Sigmoid colon (tissue), 4 donors: Measurements from ENCODE around the gene IGIP.

Source experiments
- EP300 ChIP-seq, 4 donors: sonication (generic); formaldehyde crosslinking; IDR thresholded peaks; one replicate each; pipeline ENCODE4 v1.6.1; 2017; ENCODE audit warnings: antibody characterized with exemption in 4 of 4
- POLR2A ChIP-seq, 2 donors: fragments of 450-650 bp; IDR thresholded peaks; one replicate each; pipeline ENCODE4 v1.6.1; 2016; ENCODE audit warnings: antibody characterized with exemption in 2 of 2, mild to moderate bottlenecking in 2 of 2, moderate library complexity in 2 of 2
- TF ChIP-seq, protein P1 (sequence below), 4 experiments: fragments of 450-650 bp in 3 of 4; fragments of 200-600 bp in 1 of 4; IDR thresholded peaks; one replicate each; pipeline ENCODE4 v1.5.1; 2016 to 2019; ENCODE audit warnings: antibody characterized with exemption in 4 of 4, mild to moderate bottlenecking in 3 of 4, moderate library complexity in 2 of 4

DNA sequence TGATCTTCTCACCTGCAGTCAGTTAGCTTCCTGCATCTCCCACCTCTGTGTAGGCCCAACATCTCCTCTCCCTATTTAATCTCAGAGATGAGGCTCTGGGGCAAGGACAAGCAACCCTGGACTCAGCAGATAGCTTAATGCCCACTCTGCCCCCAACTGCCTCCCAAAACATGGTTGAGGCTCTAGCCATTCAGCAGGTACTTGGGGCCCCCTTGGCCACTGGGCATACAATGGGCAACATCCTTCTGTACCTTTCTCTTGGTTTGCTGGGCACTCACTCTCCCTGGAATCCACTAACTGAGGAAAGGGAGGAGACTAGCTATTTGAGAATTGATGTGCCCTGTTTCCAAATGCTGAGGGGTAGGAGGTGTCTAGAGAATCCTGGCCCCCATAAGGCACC lies 9.4 kb downstream of the IGIP start:
- TF ChIP-seq POLR2A (IDR thresholded peaks at IDR 0.05) (no peak), EP300 (IDR thresholded peaks at IDR 0.05) (no peak)
- TF ChIP-seq, protein P1, sequence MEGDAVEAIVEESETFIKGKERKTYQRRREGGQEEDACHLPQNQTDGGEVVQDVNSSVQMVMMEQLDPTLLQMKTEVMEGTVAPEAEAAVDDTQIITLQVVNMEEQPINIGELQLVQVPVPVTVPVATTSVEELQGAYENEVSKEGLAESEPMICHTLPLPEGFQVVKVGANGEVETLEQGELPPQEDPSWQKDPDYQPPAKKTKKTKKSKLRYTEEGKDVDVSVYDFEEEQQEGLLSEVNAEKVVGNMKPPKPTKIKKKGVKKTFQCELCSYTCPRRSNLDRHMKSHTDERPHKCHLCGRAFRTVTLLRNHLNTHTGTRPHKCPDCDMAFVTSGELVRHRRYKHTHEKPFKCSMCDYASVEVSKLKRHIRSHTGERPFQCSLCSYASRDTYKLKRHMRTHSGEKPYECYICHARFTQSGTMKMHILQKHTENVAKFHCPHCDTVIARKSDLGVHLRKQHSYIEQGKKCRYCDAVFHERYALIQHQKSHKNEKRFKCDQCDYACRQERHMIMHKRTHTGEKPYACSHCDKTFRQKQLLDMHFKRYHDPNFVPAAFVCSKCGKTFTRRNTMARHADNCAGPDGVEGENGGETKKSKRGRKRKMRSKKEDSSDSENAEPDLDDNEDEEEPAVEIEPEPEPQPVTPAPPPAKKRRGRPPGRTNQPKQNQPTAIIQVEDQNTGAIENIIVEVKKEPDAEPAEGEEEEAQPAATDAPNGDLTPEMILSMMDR (IDR thresholded peaks at IDR 0.05), result no peak
